ENCODE measurements around the gene COPG1. TPM values are rescaled to one million over a fixed set of nuclear protein-coding genes. Genes with fewer than 3 reads are reported as not detected.

Gene COPG1
- total and polyA plus RNA-seq, 2 of the 4 experiments (the other 2 are of a cell fraction), result 203 to 446 TPM

DNA sequence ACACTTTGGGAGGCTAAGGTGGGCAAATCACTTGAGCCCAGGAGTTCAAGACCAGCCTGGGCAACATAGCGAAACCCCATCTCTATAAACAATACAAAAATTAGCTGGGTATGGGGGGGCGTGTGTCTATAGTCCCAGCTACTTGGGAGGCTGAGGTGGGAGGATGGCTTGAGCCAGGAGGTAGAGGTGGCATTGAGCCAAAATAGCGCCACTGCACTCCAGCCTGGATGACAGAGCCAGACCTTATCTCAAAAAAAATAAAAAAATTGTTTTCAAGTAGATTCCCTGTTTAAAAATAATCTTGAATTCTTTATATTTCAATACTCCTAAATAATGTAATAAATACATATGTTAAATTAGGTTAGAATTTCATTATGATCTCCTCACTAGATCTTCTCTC is 39.0 kb downstream of the COPG1 start:
- H3K56ac ChIP-seq (ENCODE audit: extremely low read depth, insufficient read depth, low read length), result no peak overlapping the region
- H4K91ac ChIP-seq (ENCODE audit: insufficient read depth, low read depth, low read length), result no peak overlapping the region
- ChIA-PET CTCF (interaction anchor here (1.0 kb wide), 1 partner anchor 28 kb away, joined by 4 read pairs; a partner anchor contains a TSS), POLR2A (ENCODE audit: unreplicated experiment) (no interaction called here)
- in situ Hi-C loops (cut with MboI; ENCODE audit: low sequenced_read_pairs) (no loop called here), intact Hi-C loops (cut with micrococcal nuclease) (no loop called here), dilution Hi-C loops (cut with HindIII; ENCODE audit: low sequenced_read_pairs, unreplicated experiment) (no loop called here)
- H2BK5ac ChIP-seq (ENCODE audit: low read depth, low read length, poor library complexity, severe bottlenecking), result no peak overlapping the region
- no peak overlapping the region for H3K4me3 ChIP-seq (ENCODE audit: insufficient read depth, low read depth, low read length)
- no peak overlapping the region for H2AK5ac ChIP-seq (ENCODE audit: low read depth, low read length)
- no peak overlapping the region for H3K23ac ChIP-seq (ENCODE audit: low read depth, low read length)
- H3K18ac ChIP-seq (ENCODE audit: low read depth, low read length), result no peak overlapping the region
- H2BK120ac ChIP-seq (ENCODE audit: low read depth, low read length), result no peak overlapping the region
- H3K79me1 ChIP-seq (ENCODE audit: low read depth in 1 of 2, low read length in 2 of 2), result peaks cover 9% of the 10 kb centered on the region in 2 experiments; a peak in 3 of 4 replicates
- WGBS, 2 experiments (ENCODE audit: extremely low coverage in 2 of 2, insufficient read length in 1 of 2), result no CpG with 5 or more reads among the region's 3 CpGs
- H2BK20ac ChIP-seq (ENCODE audit: low read depth, low read length), result no peak overlapping the region
- no peak overlapping the region for H3K9ac ChIP-seq (ENCODE audit: low read depth, low read length)
- no peak overlapping the region for H3K27ac ChIP-seq (ENCODE audit: insufficient read depth, low read length)
- H2BK15ac ChIP-seq (ENCODE audit: low read depth, low read length), result no peak overlapping the region
- TF ChIP-seq CEBPB (IDR thresholded peaks at IDR 0.05; ENCODE audit: low read depth, low read length) (no peak), FOS (IDR thresholded peaks at IDR 0.05; ENCODE audit: low read depth, low read length) (no peak), CHD1 (IDR thresholded peaks at IDR 0.05; ENCODE audit: low read depth, low read length) (no peak), POLR2A (IDR thresholded peaks at IDR 0.05; ENCODE audit: low read depth, low read length) (no peak), RFX5 (IDR thresholded peaks at IDR 0.05; ENCODE audit: low read depth, low read length) (no peak), SMC3 (IDR thresholded peaks at IDR 0.05; ENCODE audit: low read depth, low read length) (no peak), NFE2L2 (IDR thresholded peaks at IDR 0.05; ENCODE audit: low read depth, low read length) (no peak), MAFK (IDR thresholded peaks at IDR 0.05; ENCODE audit: low read depth, low read length) (no peak), MAZ (IDR thresholded peaks at IDR 0.05; ENCODE audit: borderline replicate concordance, low read depth, low read length) (no peak), RAD21 (IDR thresholded peaks at IDR 0.05; ENCODE audit: low read length) (no peak), MXI1 (IDR thresholded peaks at IDR 0.05; ENCODE audit: borderline replicate concordance, low read depth, low read length) (no peak), BHLHE40 (IDR thresholded peaks at IDR 0.05; ENCODE audit: low read depth, low read length) (no peak), RCOR1 (IDR thresholded peaks at IDR 0.05; ENCODE audit: insufficient replicate concordance, low read length) (no peak)
- TF ChIP-seq, protein P1, sequence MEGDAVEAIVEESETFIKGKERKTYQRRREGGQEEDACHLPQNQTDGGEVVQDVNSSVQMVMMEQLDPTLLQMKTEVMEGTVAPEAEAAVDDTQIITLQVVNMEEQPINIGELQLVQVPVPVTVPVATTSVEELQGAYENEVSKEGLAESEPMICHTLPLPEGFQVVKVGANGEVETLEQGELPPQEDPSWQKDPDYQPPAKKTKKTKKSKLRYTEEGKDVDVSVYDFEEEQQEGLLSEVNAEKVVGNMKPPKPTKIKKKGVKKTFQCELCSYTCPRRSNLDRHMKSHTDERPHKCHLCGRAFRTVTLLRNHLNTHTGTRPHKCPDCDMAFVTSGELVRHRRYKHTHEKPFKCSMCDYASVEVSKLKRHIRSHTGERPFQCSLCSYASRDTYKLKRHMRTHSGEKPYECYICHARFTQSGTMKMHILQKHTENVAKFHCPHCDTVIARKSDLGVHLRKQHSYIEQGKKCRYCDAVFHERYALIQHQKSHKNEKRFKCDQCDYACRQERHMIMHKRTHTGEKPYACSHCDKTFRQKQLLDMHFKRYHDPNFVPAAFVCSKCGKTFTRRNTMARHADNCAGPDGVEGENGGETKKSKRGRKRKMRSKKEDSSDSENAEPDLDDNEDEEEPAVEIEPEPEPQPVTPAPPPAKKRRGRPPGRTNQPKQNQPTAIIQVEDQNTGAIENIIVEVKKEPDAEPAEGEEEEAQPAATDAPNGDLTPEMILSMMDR (conservative IDR thresholded peaks at IDR 0.05; ENCODE audit: low read depth, low read length), result no peak
- TF ChIP-seq, protein P2, sequence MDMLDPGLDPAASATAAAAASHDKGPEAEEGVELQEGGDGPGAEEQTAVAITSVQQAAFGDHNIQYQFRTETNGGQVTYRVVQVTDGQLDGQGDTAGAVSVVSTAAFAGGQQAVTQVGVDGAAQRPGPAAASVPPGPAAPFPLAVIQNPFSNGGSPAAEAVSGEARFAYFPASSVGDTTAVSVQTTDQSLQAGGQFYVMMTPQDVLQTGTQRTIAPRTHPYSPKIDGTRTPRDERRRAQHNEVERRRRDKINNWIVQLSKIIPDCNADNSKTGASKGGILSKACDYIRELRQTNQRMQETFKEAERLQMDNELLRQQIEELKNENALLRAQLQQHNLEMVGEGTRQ (IDR thresholded peaks at IDR 0.05; ENCODE audit: low read depth, low read length), result no peak
- TF ChIP-seq, protein P3, sequence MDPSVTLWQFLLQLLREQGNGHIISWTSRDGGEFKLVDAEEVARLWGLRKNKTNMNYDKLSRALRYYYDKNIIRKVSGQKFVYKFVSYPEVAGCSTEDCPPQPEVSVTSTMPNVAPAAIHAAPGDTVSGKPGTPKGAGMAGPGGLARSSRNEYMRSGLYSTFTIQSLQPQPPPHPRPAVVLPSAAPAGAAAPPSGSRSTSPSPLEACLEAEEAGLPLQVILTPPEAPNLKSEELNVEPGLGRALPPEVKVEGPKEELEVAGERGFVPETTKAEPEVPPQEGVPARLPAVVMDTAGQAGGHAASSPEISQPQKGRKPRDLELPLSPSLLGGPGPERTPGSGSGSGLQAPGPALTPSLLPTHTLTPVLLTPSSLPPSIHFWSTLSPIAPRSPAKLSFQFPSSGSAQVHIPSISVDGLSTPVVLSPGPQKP (IDR thresholded peaks at IDR 0.05; ENCODE audit: borderline replicate concordance, low read depth, low read length), result no peak
- BruUV-seq (replicated peaks), result no TSS peak
- H3K27me3 ChIP-seq (ENCODE audit: control insufficient read depth, insufficient read depth, low read length), result no peaks in the 10 kb centered on the region
- peaks cover 11% of the 10 kb centered on the region for H3K36me3 ChIP-seq (ENCODE audit: control insufficient read depth, insufficient read depth, low read length)
- no peaks in the 10 kb centered on the region for H3K9me1 ChIP-seq (ENCODE audit: insufficient read depth, low read length)
- H4K20me1 ChIP-seq (ENCODE audit: insufficient read depth, low read length), result no peaks in the 10 kb centered on the region
- H3K14ac ChIP-seq (replicated peaks; ENCODE audit: low read depth, low read length), result no peak overlapping the region
- no peak overlapping the region for H3K4ac ChIP-seq (ENCODE audit: low read depth, low read length)
- no peak for ATAC-seq (ENCODE audit: low read depth)
- H4K5ac ChIP-seq (ENCODE audit: low read depth, low read length), result no peak overlapping the region
- H2AFZ ChIP-seq (replicated peaks; ENCODE audit: low read length, poor library complexity), result no peak overlapping the region
- H3K4me1 ChIP-seq (ENCODE audit: control insufficient read depth, insufficient read depth, low read length), result no peaks in the 10 kb centered on the region
- H3K4me2 ChIP-seq (ENCODE audit: low read depth, low read length), result no peak overlapping the region
- no peak overlapping the region for H2AK9ac ChIP-seq (replicated peaks; ENCODE audit: low read depth, low read length, poor library complexity)
- no peaks in the 10 kb centered on the region for H3K9me3 ChIP-seq (ENCODE audit: control insufficient read depth, insufficient read depth, low read length)
- DNase-seq, result no peak
- H4K8ac ChIP-seq (ENCODE audit: low read depth in 2 of 2, low read length in 2 of 2), result no peak overlapping the region

All from IMR-90 (cell line).